Prostate gland (tissue), 2 donors: Measurements from ENCODE around the gene ZFAND3. TPM values are rescaled to one million over a fixed set of nuclear protein-coding genes. Genes with fewer than 3 reads are reported as not detected.

Source experiments
- DNase-seq: peaks from one replicate; pipeline ENCODE4 v3.0.0-alpha.2; 2019; ENCODE audit warnings: low spot score
- H3K27ac ChIP-seq, 2 donors: fragments of 200-600 bp; sonication (generic); 2 replicates each; pipeline ENCODE4 v1.5.1; 2017 to 2019
- H3K27me3 ChIP-seq: fragments of 200-600 bp; sonication (generic); replicated peaks from 2 replicates; pipeline ENCODE4 v1.5.1; 2019; ENCODE audit not compliant: insufficient read depth
- H3K36me3 ChIP-seq, 2 donors: fragments of 200-600 bp; sonication (generic); 1 replicate in 1 of 2; 2 replicates in 1 of 2; pipeline versions ENCODE4 v1.5.1 to v1.8.1; 2017 to 2019
- H3K4me1 ChIP-seq: fragments of 200-600 bp; sonication (generic); replicated peaks from 2 replicates; pipeline ENCODE4 v1.5.1; 2019
- H3K4me3 ChIP-seq, 2 donors: fragments of 200-600 bp; sonication (generic); 2 replicates each; pipeline ENCODE4 v1.5.1; 2017 to 2019
- H3K9me3 ChIP-seq: fragments of 200-600 bp; sonication (generic); 2 replicates; pipeline ENCODE4 v1.5.1; 2017
- POLR2A ChIP-seq: fragments of 450-650 bp; IDR thresholded peaks from one replicate; pipeline ENCODE4 v1.6.1; 2016; ENCODE audit warnings: antibody characterized with exemption, mild to moderate bottlenecking
- POLR2AphosphoS5 ChIP-seq: sonication (generic); formaldehyde crosslinking; IDR thresholded peaks from one replicate; pipeline ENCODE4 v1.6.1; 2017; ENCODE audit warnings: antibody characterized with exemption
- WGBS: methylation state at CpG from one replicate; pipeline ENCODE4 v1.1.5; 2018; 5-methylcytosine and 5-hydroxymethylcytosine counted together
- intact Hi-C: fragments of 100-400 bp; cut with DNase I; formaldehyde crosslinking; loops from one replicate; pipeline ENCODE4 v1.14.2; 2022
- total RNA-seq, 2 donors: library from RNA; depleted of rRNA; stranded (reverse); fragments of >200 nt; gene quantifications; one replicate each; pipeline ENCODE4 v1.1.0, GENCODE V29; 2016
- TF ChIP-seq, protein P1 (sequence below), 4 experiments: fragments of 200-600 bp in 2 of 4; fragments of 450-650 bp in 2 of 4; sonication (generic) in 2 of 4; IDR thresholded peaks; 1 replicate in 3 of 4; 2 replicates in 1 of 4; pipeline ENCODE4 v1.5.1; 2016 to 2019; ENCODE audit warnings: antibody characterized with exemption in 4 of 4, mild to moderate bottlenecking in 2 of 4, moderate library complexity in 2 of 4

Gene ZFAND3
- total RNA-seq, 2 donors from 2014 or later = 43.5 to 89.1 TPM

- Histone ChIP-seq H3K4me3 (no peak overlapping the region), H3K36me3 (no peaks in the 10 kb centered on the region), H3K4me1 (no peaks in the 10 kb centered on the region), H3K27me3 (no peaks in the 10 kb centered on the region), H3K27ac (no peak overlapping the region), H3K9me3 (no peaks in the 10 kb centered on the region)
- TF ChIP-seq POLR2A (no peak), POLR2AphosphoS5 (no peak)
- TF ChIP-seq, protein P1, sequence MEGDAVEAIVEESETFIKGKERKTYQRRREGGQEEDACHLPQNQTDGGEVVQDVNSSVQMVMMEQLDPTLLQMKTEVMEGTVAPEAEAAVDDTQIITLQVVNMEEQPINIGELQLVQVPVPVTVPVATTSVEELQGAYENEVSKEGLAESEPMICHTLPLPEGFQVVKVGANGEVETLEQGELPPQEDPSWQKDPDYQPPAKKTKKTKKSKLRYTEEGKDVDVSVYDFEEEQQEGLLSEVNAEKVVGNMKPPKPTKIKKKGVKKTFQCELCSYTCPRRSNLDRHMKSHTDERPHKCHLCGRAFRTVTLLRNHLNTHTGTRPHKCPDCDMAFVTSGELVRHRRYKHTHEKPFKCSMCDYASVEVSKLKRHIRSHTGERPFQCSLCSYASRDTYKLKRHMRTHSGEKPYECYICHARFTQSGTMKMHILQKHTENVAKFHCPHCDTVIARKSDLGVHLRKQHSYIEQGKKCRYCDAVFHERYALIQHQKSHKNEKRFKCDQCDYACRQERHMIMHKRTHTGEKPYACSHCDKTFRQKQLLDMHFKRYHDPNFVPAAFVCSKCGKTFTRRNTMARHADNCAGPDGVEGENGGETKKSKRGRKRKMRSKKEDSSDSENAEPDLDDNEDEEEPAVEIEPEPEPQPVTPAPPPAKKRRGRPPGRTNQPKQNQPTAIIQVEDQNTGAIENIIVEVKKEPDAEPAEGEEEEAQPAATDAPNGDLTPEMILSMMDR (IDR thresholded peaks at IDR 0.05) = no peak
- 92% methylated on average over 4 of the region's 4 CpGs for WGBS
- intact Hi-C loops = loop anchor here (2.0 kb wide), 1 partner anchor 17 kb away; no protein-coding TSS in a partner anchor
- DNase-seq = no peak
Measured at GRCh38 chr6:37906121-37906520, 86.6 kb downstream of the ZFAND3 start.

GRCh38 chr6:37910998-37911397 lies 91.5 kb downstream of the ZFAND3 start:
- Histone ChIP-seq H3K9me3 (no peaks in the 10 kb centered on the region), H3K27me3 (no peaks in the 10 kb centered on the region), H3K4me3 (no peak overlapping the region), H3K36me3 (no peaks in the 10 kb centered on the region), H3K4me1 (no peaks in the 10 kb centered on the region), H3K27ac (no peak overlapping the region)
- TF ChIP-seq, protein P1 (IDR thresholded peaks at IDR 0.05) = no peak
- TF ChIP-seq POLR2AphosphoS5 (no peak), POLR2A (no peak)
- no peak for DNase-seq
- 96% methylated on average over 3 of the region's 3 CpGs for WGBS
- intact Hi-C loops = no loop called here

DNA sequence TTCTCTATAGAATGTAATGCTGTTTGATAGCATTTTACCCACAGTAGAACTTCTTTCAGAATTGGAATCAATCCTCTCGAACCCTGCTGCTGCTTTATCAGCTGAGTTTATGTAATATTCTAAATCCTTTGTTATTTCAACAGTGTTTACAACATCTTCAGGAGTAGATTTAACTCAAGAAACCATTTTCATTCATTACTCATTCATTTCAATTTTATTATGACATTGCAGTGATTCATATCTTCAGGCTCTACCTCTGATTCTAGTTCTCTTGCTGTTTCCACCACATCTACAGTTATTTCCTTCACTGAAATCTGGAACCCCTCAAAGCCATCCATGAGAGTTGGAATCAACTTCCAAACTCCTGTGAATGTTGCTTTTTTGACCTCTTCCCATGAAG lies 93.7 kb downstream of the ZFAND3 start:
- Histone ChIP-seq H3K9me3 (no peaks in the 10 kb centered on the region), H3K27ac (no peak overlapping the region), H3K4me3 (no peak overlapping the region), H3K36me3 (no peaks in the 10 kb centered on the region), H3K27me3 (no peaks in the 10 kb centered on the region), H3K4me1 (no peaks in the 10 kb centered on the region)
- no peak for DNase-seq
- WGBS = 92% methylated on average over 1 of the region's 1 CpG
- intact Hi-C loops = no loop called here
- TF ChIP-seq, protein P1 (IDR thresholded peaks at IDR 0.05) = no peak
- TF ChIP-seq POLR2AphosphoS5 (no peak), POLR2A (no peak)

DNA sequence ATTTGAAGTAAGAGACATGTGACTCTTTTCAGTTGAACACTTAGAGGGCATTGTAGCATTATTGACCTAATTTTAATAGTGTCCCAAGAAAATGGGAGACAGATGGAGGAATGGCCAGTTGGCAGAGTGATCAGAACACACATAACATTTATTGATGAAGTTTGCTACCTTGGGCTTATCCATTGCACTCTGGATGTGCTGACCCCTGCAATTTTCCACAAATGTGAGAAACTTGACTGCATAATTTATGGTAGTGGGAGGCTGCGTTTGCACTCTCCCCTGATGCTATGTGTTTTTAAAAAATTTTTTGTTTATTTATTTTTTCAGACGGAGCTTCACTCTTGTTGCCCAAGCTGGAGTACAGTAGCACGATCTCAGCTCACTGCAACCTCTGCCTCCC lies 95.9 kb downstream of the ZFAND3 start:
- Histone ChIP-seq H3K27ac (no peak overlapping the region), H3K9me3 (no peaks in the 10 kb centered on the region), H3K4me1 (no peaks in the 10 kb centered on the region), H3K27me3 (no peaks in the 10 kb centered on the region), H3K4me3 (no peak overlapping the region), H3K36me3 (no peaks in the 10 kb centered on the region)
- no peak for TF ChIP-seq POLR2AphosphoS5
- TF ChIP-seq, protein P1 (IDR thresholded peaks at IDR 0.05) = no peak
- TF ChIP-seq POLR2A = no peak
- no peak for DNase-seq
- intact Hi-C loops = no loop called here
- WGBS = 80% methylated on average over 3 of the region's 3 CpGs

GRCh38 chr6:37916149-37916548 lies 96.6 kb downstream of the ZFAND3 start:
- Histone ChIP-seq H3K4me1 (no peaks in the 10 kb centered on the region), H3K36me3 (no peaks in the 10 kb centered on the region)
- 72% methylated on average over 8 of the region's 8 CpGs for WGBS

More at GRCh38 chr6:37916149-37916548, 96.6 kb downstream of the ZFAND3 start:
- Histone ChIP-seq H3K27ac (no peak overlapping the region), H3K9me3 (no peaks in the 10 kb centered on the region), H3K4me3 (no peak overlapping the region), H3K27me3 (no peaks in the 10 kb centered on the region)
- intact Hi-C loops = no loop called here
- DNase-seq = no peak
- TF ChIP-seq, protein P1 (IDR thresholded peaks at IDR 0.05) = no peak
- TF ChIP-seq POLR2AphosphoS5 (no peak), POLR2A (no peak)
